HAP-1 (cell line): ENCODE data around the gene INO80E.
A peak's percentile ranks its signal among the peaks of the same experiment; 100 is the strongest.

ENCODE experiments used
- DNase-seq, 2 experiments: peaks; one replicate each; pipeline ENCODE4 v3.0.0-alpha.2; 2016 to 2020; ENCODE audit warnings: low spot score in 2 of 2
- H3K27me3 ChIP-seq: fragments of 250-450 bp; sonication (Bioruptor Pico); 2 replicates; pipeline ENCODE4 v1.5.1; 2020; ENCODE audit warnings: low read depth, mild to moderate bottlenecking, moderate library complexity
- H3K36me3 ChIP-seq: fragments of 250-450 bp; sonication (Bioruptor Pico); replicated peaks from 2 replicates; pipeline ENCODE4 v1.5.1; 2020; ENCODE audit warnings: mild to moderate bottlenecking
- H3K4me1 ChIP-seq: fragments of 250-450 bp; sonication (Bioruptor Pico); 2 replicates; pipeline ENCODE4 v1.5.1; 2020; ENCODE audit warnings: mild to moderate bottlenecking
- H3K4me3 ChIP-seq: fragments of 250-450 bp; sonication (Bioruptor Pico); 2 replicates; pipeline ENCODE4 v1.5.1; 2020; ENCODE audit warnings: mild to moderate bottlenecking, moderate library complexity
- H3K9me3 ChIP-seq: fragments of 250-450 bp; sonication (Bioruptor Pico); 2 replicates; pipeline ENCODE4 v1.5.1; 2020; ENCODE audit warnings: mild to moderate bottlenecking, moderate library complexity
- in situ Hi-C: fragments of 300-500 bp; cut with MboI; formaldehyde crosslinking; loops from 3 replicates; pipeline ENCODE4 v1.14.3; 2020; ENCODE audit warnings: low sequenced_read_pairs, inconsistent platforms, mixed read lengths

Gene INO80E

DNA sequence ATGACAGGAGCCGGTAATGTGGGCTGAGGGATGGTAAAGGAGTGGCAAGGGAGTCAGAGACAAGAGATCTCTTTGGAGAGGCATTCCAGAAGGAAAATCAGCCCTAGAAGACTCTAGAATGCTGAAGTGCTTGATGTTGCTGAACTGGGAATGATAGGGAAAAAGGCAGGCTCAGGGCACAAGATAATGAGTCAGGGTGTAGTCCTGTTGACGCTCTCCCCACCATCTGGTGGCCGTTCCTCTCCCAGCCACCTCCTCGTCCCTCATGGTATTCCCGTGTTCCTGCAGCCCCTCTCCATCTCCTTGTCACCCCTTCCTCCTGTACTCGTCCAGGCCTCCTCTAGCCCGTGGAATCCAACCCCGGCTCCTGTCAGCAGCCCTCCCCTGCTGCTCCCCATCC is 58.4 kb downstream of the INO80E start:
- Histone ChIP-seq H3K36me3 (no peaks in the 10 kb centered on the region), H3K27me3 (no peaks in the 10 kb centered on the region), H3K9me3 (no peaks in the 10 kb centered on the region), H3K4me1 (peaks cover 3% of the 10 kb centered on the region), H3K4me3 (no peak overlapping the region)
- in situ Hi-C loops = no loop called here
- no peak for DNase-seq

DNA sequence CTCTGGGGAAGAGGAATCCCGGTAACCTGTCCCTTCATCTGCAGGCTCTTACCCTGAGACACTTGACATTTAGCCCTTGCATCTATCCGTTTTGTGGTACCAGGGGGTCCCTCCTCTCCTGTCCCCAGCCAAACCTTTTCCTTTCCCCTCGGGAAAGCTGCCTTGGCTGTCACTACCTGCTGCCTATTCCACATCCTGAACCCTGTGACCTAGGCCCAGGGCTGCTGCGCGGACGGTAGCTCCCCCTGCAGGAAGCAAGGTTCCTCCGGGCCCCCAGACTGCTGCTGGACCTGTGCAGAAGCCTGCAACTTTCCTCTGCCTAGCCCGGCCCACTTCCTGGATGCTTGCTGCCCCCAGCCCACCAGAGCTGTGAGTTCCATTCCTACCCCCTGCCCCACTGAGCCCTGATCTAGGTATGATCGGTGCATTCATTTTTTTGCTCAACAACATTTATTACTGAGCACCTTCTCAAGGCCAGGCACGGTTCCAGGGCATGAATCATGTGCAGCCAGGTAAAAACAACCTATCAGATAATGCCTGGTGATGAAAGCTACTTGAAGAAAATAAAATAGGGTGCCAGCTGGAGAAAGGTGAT is 59.0 kb downstream of the INO80E start:
- H3K4me3 ChIP-seq = no peak overlapping the region
- H3K27me3 ChIP-seq = no peaks in the 10 kb centered on the region
- H3K4me1 ChIP-seq = peaks cover 2% of the 10 kb centered on the region
- H3K36me3 ChIP-seq = no peaks in the 10 kb centered on the region
- peak; percentile 31 to 78 for DNase-seq
- H3K9me3 ChIP-seq = no peaks in the 10 kb centered on the region
- in situ Hi-C loops = no loop called here
